Measurements from ENCODE around the gene BCAT1.
"Not testable (repeated sequence)": the region's sequence is repeated elsewhere in the genome, so short reads cannot be mapped to it uniquely, and the experiment has no call there.

Gene BCAT1

GRCh38 chr12:24948757-24949722, at the start of gene BCAT1:
BCAT1 (minus strand) TSS chr12:24949101; CDS start chr12:24948932, 169 bp downstream.
- DNase-seq: peak; percentile 5

GRCh38 chr12:24997970-24998582, 49.2 kb upstream of the BCAT1 start:
- DNase-seq: no peak

GRCh38 chr12:24997496-24997895, 48.6 kb upstream of the BCAT1 start:
- DNase-seq: no peak

GRCh38 chr12:24996820-24997219, 47.9 kb upstream of the BCAT1 start:
- DNase-seq: no peak

GRCh38 chr12:24996102-24996797, 47.3 kb upstream of the BCAT1 start:
- DNase-seq: no peak

- no peak for DNase-seq
These were observed 44.9 kb upstream of the BCAT1 start for GRCh38 chr12:24993793-24994192.

GRCh38 chr12:24991209-24992049, 42.5 kb upstream of the BCAT1 start:
- peak; percentile 53 for DNase-seq

- no peak for DNase-seq
These were observed 40.3 kb upstream of the BCAT1 start for GRCh38 chr12:24989216-24989615.

GRCh38 chr12:24982250-24982649, 33.3 kb upstream of the BCAT1 start:
- no peak for DNase-seq

- DNase-seq: no peak
These were observed 31.3 kb upstream of the BCAT1 start for GRCh38 chr12:24979976-24980730.

- no peak for DNase-seq
These were observed 30.4 kb upstream of the BCAT1 start for GRCh38 chr12:24979329-24979728.

- no peak for DNase-seq
These were observed 28.8 kb upstream of the BCAT1 start for GRCh38 chr12:24977711-24978110.

- DNase-seq: no peak
These were observed 28.2 kb upstream of the BCAT1 start for GRCh38 chr12:24977060-24977459.

- DNase-seq: no peak
These were observed 26.5 kb upstream of the BCAT1 start for GRCh38 chr12:24975425-24975824.

GRCh38 chr12:24974216-24974615, 25.3 kb upstream of the BCAT1 start:
- no peak for DNase-seq

GRCh38 chr12:24972078-24972477, 23.2 kb upstream of the BCAT1 start:
- DNase-seq: no peak

GRCh38 chr12:24970177-24970576, 21.3 kb upstream of the BCAT1 start:
- no peak for DNase-seq

GRCh38 chr12:24966951-24967564, 18.2 kb upstream of the BCAT1 start:
- DNase-seq: no peak

GRCh38 chr12:24964342-24964741, 15.4 kb upstream of the BCAT1 start:
- DNase-seq: no peak

GRCh38 chr12:24960222-24960855, 11.4 kb upstream of the BCAT1 start:
- DNase-seq: no peak

- not testable (repeated sequence) for DNase-seq
These were observed 7.5 kb upstream of the BCAT1 start for GRCh38 chr12:24956351-24956750.
